NCI-H526 (cell line): ENCODE results near the gene SPSB1.

Experiments
- DNase-seq, 2 experiments: peaks; one replicate each; lab custom pipeline; 2025; lab: John Stamatoyannopoulos, UW

SPSB1 gene

DNA sequence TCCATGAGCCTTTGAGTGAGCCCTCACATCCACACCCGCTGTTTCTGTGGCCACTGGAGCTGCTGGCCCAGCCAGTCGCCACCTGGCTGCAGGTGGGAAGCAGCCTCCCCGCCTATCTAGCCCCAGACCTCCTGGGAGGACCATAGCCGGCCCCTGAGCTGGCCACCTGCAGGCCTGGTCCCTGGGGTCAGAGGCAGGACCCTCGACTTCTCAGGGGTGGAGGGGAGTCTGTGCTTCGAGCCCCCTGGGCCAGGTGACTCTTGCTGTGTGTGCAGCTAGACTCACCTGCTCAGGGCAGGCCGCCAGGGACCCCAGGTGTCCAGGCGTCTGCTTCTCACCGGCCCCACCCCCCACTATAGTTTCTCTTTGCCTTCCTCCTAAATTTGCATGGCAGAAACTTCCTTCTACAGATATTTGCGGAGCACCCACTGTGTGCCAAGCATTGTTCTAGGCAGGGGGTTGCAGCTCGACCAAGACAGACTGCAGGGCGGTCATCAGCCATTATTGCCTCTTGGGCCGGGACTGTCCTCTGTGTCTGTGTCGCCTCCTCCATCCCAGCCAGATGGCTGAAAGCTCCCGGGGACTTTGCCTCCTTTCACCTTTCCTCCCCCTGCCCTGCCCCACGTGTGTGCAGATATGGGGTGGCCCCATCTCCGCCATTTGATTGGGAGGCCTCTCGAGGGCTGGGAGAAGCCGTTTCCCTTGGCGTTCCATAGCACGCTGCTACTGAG, 27.3 kb downstream of the SPSB1 start:
- no peak for DNase-seq

DNA sequence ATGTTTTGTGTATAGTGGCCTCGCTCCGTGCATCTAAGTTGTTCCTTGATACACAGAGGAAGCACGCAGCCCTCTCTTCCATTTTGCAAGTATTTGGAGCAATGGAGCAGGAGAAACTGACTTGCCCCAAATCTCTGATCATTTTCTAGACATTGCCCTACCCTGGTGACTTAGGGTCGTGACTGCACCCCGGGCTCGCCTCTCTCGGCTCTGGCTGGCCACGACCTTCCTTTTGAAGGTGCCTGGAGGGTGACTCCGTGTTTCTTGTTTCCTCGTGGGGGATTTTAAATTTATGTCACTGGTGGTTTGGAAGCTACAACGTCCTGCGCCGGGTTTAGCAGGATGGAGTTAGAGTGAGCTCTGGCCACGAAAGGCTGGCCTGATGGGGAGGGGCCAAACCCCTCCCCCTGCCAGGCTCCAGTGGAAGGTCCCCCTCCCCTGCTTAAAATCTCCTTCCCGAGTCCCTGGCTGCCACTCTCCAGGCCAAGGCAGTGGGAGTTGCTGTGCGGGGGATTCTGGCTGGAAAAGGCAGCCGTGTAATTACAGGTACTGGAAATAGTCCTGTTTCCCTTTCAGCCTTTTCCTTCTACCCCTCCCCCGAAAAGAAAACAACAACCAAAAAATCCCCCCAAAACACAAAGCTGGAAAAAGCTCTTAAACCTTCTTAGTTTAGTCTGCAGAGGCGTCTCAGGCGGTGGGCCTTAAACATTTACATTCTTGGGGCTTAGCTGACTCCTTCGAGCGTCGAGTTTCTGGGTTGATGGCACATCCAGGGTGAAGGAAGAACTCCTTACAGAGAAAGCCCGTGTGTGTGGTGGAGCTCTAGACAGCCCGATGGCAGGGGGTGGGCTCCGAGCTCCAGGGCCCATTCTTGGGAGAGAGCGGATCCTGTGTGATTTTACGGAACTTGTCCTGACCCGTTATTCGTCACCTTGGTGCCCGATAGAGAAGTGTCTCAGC, 28.1 kb downstream of the SPSB1 start:
- DNase-seq = no peak

DNA sequence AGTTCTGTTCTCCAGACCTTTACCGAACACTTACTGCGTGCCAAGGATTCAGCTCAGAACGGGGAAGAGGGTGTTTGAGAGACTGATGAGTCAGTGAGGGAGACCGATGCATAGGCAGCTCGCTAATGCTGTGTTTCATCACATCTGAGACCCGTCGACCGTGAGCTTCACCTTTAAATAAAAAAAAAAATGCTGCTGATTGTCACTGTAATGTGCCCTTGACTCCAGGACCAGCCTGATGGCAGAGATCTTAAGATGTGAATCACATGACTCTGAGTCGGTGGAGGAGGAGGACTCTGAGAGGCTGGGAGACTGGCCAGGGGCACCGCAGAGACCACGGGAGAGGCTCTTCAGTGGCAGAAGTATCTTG, 28.8 kb downstream of the SPSB1 start:
- DNase-seq = no peak

DNA sequence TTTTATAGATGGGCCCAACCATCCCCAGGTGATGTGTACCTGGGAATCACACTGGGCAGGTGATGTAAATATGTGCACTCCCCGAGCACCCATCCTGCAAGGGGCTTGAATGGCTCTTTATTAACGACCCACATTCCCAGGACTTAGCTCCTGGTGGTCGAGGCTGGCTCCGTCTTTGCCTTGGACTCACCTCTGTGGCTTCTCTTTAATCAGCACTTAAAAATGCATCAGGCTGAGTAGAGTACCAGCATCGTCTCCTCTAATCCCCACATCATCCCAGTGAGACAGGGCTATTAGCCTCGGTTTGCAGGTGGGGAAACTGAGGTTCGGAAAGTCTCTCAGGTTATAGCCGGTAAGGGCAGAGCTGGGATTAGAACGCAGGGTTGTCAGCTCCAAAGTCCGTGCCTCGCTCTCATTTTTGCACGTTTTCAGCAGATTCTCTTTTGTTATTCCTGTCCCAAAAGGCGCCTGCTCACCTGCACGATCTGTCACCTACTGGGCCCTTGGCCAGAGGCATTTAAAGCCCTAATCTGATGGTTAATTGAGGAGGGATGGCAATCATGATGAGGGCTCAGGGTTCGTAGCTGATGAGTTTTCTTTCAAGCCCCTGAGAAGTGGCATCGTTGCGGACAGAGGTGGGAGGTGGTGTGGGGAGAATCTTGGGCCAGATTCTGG, 29.4 kb downstream of the SPSB1 start:
- DNase-seq = no peak

DNA sequence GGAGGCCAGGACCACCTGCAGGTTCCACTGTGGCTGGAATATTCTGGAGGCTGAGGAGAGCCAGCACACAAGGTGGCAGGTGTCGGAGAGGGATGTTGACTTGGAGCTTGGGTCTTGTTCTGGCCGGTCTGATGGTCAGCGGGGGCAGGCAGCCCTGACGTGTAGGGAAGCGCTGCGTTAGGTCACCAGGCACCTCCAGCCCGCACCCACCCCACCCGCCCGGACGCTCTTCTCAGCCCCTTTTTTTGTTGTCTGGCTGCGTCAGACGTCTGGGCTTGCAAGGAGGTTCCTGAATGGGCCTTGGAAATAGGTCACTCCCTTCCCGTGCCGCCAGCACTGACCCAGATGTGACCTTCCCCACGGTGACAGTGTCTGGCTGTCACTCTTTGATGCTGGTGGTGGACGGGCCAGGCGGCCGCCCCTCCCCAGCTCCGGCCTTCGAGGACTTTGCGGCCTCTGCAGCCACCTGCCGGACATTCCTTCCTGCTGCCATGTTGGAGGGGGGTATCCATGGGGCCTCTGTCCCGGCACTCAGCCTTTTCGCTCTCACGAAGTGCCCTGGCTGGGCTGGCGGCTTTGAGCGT, 30.1 kb downstream of the SPSB1 start:
- no peak for DNase-seq

DNA sequence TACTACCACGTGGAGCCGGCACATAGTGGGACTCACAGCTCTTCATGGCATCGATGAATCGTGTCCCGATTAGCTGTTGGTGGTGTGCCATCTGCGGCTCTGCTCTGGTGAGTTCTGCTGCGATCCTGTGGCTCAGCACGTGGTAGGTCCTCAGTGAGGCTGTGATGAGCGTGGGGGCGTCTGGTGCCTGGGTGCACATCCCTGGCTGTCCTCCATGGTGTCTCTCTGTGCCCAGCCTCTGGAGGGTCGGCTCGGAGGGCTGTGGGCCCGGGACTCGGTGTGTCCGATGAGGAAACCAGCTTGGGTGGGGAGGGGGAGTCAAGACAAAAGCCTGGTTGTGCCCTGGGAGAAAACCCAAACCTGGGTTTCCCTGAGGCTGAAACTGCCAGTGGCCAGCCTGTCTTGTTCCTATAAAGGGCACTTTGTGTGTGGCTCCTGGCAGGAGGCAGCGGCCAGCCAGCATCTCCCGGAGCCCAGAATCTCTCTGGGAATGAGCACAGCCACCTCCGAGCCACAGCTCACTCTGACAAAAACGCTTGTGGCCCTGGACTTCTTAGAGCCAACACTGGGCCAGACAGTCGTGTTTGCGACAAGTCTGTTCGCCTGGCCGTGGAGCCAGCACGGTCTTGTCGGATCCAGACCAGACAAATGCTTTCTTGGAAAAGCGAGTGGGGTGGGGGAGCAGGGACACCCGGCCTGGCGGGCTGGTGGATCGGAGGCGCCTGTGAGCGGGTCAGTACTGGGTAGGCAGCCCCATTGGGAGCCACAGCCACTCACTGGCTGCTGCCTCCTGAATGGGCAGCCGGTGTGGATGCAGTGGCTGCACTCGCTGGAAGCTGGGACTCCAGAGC, 31.8 kb downstream of the SPSB1 start:
- no peak for DNase-seq

DNA sequence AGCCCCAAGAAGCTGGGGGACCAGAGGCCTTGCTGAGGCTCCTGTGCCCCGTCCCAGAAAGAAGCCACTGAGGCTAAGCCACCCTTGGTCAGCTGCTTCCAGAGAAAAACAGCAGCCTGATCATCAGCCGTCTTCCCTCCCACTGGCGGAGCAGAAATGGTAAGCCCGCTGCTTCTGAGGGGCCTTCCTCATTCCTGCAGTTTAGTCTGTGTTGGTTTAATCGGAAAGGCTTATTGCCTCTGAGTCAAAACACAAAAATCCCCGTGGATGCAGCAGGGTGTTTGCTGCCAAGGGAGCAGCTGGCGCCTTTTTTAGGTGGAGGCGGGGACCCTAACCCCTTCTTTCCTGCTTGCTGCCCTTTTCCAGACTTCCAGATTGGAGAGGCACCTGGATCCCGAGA, 33.9 kb downstream of the SPSB1 start:
- DNase-seq = no peak

DNA sequence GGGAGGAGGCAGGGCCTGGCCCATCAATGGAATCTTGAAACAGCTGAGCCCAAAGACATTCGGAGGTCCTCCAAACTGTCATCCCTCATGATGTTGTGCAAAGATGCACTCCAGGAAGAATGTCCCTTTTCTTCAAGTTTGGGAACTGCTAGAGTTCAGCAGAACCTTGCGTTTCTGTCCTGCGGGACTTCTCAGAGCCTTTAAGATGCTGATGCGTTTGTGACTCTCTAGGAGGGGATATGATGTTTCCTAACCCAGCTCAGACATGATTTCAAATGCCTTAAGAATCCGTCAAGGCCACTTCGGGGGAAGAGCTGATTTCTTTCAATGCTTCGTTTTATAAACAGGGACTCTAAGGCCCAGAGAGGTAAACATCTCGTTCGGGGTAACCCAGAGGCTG, 35.5 kb downstream of the SPSB1 start:
- DNase-seq = no peak

DNA sequence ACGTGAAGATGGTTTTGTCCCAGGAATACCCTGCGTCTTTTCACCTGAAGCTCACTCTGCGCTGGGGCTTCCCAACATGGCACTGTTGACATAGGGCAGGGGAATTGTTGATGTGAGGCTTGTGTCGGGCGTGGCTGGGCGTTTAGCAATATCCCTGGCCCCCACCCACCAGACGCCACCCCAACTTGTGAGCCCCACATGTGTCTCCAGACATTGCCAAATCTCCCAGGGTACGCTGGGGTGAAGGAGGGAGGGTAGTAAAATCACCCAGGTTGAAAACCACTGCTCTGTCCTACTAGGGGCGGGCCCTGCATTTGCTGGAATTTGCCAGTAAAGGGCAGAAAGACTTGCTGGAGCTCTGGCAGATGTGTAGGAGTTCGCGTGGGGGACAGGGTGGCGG, 36.0 kb downstream of the SPSB1 start:
- DNase-seq = no peak

DNA sequence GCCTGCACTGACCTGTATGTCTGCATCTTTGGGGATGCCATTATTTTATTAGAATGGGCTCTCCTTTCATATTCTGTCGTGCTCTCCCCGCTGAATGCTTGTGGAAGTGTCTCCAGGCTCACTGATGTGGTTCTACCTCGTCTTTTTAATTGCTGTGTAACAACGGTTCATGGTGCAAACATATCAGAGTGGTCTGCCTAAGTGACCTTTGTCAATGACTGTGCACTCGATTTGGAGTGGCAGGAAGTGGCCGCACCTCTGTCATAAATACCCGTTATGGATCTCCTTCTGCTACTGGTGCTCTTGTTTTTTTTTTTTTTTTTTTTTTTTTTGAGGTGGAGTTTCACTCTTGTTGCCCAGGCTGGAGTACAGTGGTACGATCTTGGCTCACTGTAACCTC, 38.3 kb downstream of the SPSB1 start:
- no peak for DNase-seq

DNA sequence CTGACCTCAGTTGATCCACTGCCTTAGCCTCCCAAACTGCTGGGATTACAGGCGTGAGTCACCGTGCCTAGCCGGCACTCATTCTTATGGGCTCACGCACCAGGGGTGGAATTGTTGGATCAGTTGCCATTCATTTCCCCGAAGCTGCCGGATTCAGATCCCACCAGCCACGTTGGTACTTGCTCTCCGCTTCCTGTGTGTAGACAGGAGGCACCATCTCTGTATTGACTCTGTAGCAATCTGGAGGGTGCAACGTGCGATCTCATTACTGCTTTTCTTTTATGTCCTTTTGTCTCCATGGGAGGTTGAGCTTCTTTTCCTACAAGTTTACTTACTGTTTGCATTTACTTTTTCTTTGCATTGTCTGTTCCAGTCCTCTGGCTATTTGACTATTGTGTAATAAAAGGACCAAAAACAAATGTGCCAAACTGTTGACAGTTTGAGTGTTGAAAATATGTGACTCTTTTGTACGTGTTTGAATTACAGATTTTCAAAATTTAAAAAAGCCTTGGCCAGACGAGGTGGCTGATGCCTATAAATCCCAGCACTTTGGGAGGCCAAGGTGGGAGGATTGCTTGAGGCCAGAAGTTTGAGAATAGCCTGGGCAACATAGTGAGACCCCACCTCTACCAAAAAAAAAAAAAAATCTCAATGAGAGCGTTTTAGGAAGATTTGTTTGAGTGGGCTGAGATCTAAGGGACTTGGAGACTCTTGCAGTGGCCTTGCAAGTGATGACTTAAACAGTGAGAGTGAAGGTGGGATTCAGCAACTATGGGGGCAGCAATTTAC, 39.1 kb downstream of the SPSB1 start:
- DNase-seq = no peak

DNA sequence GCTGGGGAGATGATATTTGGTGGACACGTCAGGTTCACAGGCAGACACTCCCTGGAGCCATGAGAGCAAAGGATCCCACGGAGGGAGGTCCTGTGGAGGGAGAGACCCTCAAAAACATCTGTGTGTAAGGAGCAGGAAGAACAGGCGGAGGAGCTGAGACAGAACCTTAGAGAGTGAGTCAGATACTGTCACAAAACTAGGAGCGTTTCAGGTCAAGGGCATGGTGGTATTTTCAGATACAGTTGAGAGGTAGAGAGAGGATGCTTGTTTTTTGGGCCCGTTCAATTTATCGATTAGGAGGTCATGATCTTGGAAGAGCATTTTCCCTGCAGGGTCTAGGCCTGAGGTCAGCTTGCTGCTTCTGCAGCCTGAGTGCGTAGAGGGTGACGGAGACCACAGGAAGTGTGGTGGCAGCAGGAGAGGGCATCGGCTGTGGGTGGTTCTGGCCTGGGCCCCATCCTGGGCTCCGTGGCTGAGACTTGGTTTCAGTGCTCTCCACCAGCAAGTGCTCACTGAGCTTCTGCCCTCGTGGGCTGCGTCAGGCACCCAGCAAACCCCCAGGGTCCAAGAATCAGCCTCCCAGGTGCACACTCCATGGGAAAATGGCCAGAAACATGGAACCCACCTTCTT, 39.9 kb downstream of the SPSB1 start:
- no peak for DNase-seq

DNA sequence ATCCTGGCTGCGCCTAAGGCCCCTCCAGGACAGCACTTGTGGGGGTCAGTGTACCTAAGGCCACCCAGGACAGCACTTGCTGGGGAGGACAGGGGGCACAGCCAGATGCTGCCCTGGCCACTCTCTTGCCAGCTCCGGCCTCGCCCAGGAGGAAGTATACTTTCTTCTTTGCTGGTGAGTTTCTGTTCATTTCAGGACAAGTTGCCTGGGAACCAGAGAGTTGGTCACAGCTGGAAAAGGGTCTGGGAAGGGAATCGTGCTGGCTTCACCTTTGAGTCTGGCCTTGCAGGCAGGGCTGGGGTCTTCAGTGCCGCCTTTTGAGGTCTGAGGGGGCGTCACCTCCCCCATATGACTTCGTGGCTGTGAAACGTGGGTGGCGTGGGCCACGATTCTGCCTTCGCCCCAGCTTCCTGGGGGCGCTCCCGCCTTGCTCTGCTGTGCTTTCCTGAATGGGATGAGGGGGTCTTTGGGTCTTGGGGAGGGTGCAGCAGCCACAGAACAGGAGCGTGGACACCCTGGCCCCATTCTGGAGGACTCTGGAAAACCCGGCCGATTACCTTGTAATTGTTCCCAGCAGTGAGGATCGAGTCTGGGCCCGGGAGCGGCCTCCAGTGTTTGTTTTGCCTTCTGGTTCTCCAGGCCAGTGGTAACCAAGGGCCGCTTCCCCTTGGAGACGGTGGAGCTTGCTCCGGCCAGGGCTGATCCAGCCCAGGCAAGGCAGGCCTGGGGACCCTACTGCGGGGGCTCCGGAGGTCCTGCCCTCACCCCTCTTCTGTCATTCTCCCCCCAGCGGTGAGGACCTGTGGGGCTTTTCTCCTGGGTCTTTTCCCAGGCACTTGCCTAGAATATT, 45.9 kb downstream of the SPSB1 start:
- DNase-seq = no peak

DNA sequence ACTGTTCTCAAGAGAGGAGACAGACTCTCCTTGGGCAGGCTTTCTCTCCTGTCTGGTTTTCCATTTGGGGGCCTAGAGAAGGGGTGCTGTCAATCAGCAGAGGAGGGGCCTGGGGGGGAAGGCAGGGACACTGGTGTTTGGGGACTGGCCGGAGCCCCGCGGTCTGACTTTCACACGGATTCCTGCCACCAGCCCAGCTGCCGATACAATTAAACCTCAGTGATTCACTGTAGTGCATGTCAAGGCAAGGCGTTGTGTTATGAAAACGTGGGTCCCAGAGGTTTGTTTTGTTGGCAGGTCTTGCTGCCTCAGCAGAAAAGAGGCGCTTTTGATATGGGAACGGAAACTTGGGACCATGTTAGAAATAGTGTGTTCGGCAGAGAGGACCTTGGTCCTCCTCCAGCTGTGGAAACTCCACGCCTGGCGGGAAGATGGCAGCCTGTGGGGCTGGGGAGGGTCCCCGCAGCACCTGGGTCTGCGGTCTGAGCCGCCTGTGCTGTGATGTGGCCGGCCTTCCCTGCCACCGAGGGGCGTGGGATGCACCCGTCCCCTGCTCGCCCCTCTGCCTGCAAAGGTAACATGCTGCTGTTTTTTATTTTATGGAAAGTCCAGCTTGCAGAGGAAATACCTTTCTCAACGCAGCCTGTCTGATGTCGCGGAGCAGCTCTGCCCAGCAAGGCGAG, 47.6 kb downstream of the SPSB1 start:
- DNase-seq = no peak

DNA sequence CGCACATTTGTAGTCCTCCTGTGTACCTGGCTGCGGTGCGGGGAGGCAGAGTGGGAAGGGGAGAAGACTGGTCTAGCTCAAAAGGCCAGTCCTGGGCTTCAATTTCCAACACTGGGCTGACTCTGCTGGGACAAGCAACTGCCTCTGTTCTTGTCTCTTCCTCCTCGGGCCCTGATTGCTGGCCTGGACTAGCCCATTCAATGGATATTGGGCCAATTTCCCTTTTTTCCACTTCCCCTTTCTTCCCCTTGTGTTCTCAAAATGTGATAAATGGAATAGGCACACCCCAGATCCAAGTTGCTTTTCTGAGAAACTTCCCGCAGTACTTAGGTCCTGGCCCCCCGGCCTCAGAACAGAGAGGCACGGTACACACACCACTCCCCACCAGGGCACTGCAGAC, 48.2 kb downstream of the SPSB1 start:
- DNase-seq = no peak

DNA sequence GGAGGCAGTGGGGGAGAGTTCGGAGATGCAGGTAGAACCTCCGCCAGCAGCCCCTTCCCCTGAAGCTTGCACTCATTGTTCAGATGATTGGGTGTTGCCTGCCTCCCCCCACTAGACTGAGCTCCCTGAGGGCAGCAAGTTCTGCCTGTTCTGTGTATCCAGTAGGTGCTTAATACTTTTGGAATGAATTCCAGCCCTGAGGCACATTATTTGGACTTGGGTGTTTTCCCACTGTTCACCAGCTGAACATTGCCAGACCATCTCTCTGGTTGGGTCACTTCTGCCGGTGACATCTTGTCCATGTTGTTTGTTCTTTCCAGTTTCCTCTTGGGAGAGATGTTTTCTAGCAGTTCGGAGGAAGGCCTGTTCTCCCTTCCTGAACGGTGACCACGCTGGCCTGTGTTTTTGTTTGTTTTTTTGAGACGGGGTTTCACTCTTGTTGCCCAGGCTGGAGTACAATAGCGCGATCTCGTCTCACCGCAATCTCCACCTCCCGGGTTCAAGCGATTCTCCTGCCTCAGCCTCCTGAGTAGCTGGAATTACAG, 48.7 kb downstream of the SPSB1 start:
- no peak for DNase-seq

DNA sequence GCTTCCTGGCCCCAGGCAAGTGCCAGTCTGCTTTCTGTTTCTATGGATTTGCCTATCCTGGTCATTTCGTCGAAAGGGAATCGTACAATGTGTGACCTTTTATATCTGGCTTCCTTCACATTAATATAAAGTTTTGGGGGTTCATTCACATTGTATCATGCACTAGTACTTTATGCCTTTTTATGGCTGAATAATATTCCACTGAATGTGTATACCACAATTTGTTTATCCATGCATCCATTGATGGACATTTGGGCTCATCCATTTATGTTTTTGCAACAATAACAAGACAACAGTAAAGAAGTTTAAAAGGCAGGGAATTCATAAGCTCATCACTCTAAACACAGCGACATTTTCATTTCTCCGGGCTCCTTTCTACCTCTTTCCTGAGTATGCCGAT, 50.6 kb downstream of the SPSB1 start:
- DNase-seq = no peak

DNA sequence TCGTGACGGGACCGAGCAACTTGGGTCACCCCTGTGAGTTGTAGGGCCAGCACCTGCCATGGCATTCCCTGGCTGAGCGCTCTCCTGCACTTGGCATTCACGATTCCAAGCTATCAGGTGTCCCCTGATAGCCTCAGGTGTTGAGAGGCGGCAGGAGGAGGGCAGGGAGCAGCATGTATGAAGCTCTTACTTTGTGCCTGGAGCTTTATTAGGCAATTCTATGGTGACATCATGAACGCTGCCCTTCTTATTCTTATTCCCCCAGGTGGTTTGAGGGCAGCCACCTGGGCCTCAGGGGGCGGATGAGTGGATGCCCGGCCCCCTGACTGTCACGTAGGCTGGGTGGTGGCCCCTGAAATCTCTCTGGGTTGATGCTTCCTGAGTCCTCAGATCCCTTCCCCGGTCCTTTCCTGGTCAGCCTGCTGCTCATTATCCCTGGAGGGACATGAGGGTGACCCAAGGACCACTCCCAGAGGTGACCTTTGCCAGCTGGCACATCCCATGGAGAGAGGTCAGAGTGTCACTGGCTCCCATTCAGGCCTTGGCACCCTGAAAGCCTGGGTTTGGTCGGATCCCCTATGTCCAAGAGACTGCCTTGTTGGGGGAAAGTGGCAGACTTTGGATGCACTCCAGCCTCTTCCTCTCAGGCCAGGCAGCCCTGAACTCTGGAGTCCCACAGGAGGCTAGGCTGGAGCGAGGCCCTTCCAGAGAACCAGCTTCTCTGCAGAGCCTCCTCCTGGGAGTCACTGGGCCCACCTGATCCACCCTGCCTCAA, 51.9 kb downstream of the SPSB1 start:
- DNase-seq = no peak
